GM23248 (cell line): ENCODE measurements around the gene TMC2. TPM values are rescaled to one million over a fixed set of nuclear protein-coding genes. Genes with fewer than 3 reads are reported as not detected.

Source experiments
- DNase-seq: peaks from one replicate; pipeline ENCODE4 v3.0.0-alpha.2; 2015
- H2AFZ ChIP-seq: fragments of 200-600 bp; sonication (generic); 2 replicates; pipeline ENCODE4 v1.6.1; 2016; ENCODE audit warnings: antibody characterized with exemption
- H3F3A ChIP-seq: fragments of 200-600 bp; sonication (generic); 2 replicates; pipeline ENCODE4 v1.6.1; 2016; ENCODE audit warnings: mild to moderate bottlenecking, antibody characterized with exemption, mixed run types; ENCODE audit not compliant: insufficient read depth
- H3K27ac ChIP-seq: fragments of 200-600 bp; sonication (generic); 2 replicates; pipeline ENCODE4 v1.5.1; 2016; ENCODE audit warnings: mild to moderate bottlenecking
- H3K27me3 ChIP-seq: fragments of 200-600 bp; sonication (generic); replicated peaks from 2 replicates; pipeline ENCODE4 v1.6.1; 2016; ENCODE audit warnings: mild to moderate bottlenecking; ENCODE audit not compliant: insufficient read depth
- H3K36me3 ChIP-seq: fragments of 200-600 bp; sonication (generic); 2 replicates; pipeline ENCODE4 v1.6.1; 2016; ENCODE audit warnings: low read depth, mild to moderate bottlenecking
- H3K4me1 ChIP-seq: fragments of 200-600 bp; sonication (generic); 2 replicates; pipeline ENCODE4 v1.6.1; 2016; ENCODE audit warnings: mild to moderate bottlenecking; ENCODE audit not compliant: insufficient read depth
- H3K4me2 ChIP-seq: fragments of 200-600 bp; sonication (generic); one replicate; pipeline ENCODE4 v1.6.1; 2016; ENCODE audit warnings: mild to moderate bottlenecking; ENCODE audit not compliant: unreplicated experiment
- H3K4me3 ChIP-seq: fragments of 200-600 bp; sonication (generic); 2 replicates; pipeline ENCODE4 v1.5.1; 2016; ENCODE audit warnings: mild to moderate bottlenecking
- H3K79me2 ChIP-seq: fragments of 200-600 bp; sonication (generic); 2 replicates; pipeline ENCODE4 v1.6.1; 2016; ENCODE audit warnings: mild to moderate bottlenecking; ENCODE audit not compliant: insufficient read depth
- H3K9ac ChIP-seq: fragments of 200-600 bp; sonication (generic); 2 replicates; pipeline ENCODE4 v1.6.1; 2016; ENCODE audit warnings: mild to moderate bottlenecking
- H3K9me2 ChIP-seq: fragments of 200-600 bp; sonication (generic); 2 replicates; pipeline ENCODE4 v1.6.1; 2016; ENCODE audit warnings: mixed run types, mild to moderate bottlenecking, moderate library complexity; ENCODE audit not compliant: insufficient read depth
- H3K9me3 ChIP-seq: fragments of 200-600 bp; sonication (generic); one replicate; pipeline ENCODE4 v1.6.1; 2017; ENCODE audit warnings: low read depth
- H4K20me1 ChIP-seq: fragments of 200-600 bp; sonication (generic); 2 replicates; pipeline ENCODE4 v1.6.0; 2016; ENCODE audit not compliant: insufficient read depth
- EZH2 ChIP-seq: fragments of 200-600 bp; sonication (generic); IDR thresholded peaks from 2 replicates; pipeline ENCODE4 v1.6.1; 2018; ENCODE audit warnings: antibody characterized with exemption, mild to moderate bottlenecking; ENCODE audit not compliant: insufficient read depth, poor library complexity, severe bottlenecking
- EZH2phosphoT487 ChIP-seq: fragments of 200-600 bp; sonication (generic); IDR thresholded peaks from 2 replicates; pipeline ENCODE4 v1.6.1; 2018; ENCODE audit warnings: antibody characterized with exemption, moderate library complexity, mild to moderate bottlenecking, low read depth; ENCODE audit not compliant: insufficient read depth
- WGBS, 2 experiments: methylation state at CpG; one replicate each; pipeline ENCODE4 v1.1.6; 2015 to 2017; ENCODE audit warnings: low lambda C conversion rate in 2 of 2, low coverage in 1 of 2; ENCODE audit errors: missing lambda C conversion rate in 2 of 2; 5-methylcytosine and 5-hydroxymethylcytosine counted together
- in situ Hi-C: fragments of 300-500 bp; cut with MboI; formaldehyde crosslinking; loops from 2 replicates; pipeline ENCODE4 v1.15.0; 2020
- polyA plus RNA-seq: library from polyadenylated mRNA; unstranded; fragments of >200 nt; fragmentation: Nextera tagmentation; extraction: Ambion mirVana; gene quantifications from 2 replicates; pipeline ENCODE4 v1.2.1, GENCODE V29; 2016
- total RNA-seq: library from RNA; depleted of rRNA; stranded (reverse); fragments of >200 nt; shearing (Covaris generic); gene quantifications from 2 replicates; pipeline ENCODE4 v1.2.3, GENCODE V29; 2014

TMC2 gene
- total and polyA plus RNA-seq, 2 experiments from 2014 or later, result not detected

DNA sequence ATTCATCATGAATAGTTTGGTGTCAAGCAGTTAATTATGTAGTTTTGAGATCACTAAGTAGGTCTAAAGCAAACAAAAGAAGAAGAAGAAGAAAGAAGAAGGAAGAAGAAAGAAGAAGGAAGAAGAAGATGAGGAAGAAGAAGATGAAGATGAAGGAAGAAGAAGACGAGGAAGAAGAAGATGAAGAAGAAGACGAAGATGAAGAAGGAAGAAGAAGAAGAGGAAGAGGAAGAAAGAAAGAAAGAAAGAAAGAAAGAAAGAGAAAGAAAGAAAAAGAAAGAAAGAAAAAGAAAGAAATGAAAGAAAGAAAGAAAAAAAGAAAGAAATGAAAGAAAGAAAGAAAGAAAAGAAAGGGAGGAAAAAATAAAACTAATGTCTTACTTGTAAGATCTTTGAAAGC lies 9.2 kb downstream of the TMC2 start:
- in situ Hi-C loops, result no loop called here
- WGBS, 2 experiments, result 25 to 55% methylated on average over 2 of the region's 2 CpGs
- peaks cover 75% of the 10 kb centered on the region for H3K27me3 ChIP-seq

DNA sequence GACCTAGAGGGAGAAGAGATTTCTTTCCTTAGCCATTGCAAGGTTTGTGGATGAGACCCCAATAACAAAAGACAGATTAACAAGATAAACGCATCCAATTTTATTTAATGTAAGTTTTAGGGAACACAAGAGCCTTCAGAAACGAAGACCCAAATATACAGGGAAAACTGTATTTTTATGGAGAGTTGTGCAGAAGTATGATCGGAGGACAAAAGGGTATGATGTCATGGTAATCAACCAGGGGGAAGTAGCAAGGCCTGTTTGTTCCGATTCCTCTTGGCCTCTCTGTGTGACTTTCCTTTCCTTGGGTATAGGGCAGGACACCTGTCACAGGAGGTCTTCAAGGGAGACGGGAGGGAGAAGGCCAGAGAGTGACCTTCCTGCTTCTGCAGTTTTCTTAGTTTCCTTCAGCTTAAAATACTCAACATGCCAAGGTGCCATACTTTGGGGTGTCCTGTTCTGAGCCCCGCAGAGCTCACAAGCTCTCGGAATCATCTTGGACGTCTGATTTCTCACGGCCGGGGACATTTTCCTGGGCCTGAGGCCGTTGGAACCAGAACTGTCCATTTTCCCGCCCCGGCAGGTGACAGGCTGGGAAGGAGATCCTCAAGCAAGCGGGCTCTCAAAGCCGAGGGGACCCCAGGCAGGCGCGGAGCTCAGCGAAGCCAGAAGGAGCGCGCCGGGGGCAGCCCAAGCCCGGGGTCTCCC lies 21.7 kb downstream of the TMC2 start:
- 32% methylated on average over 22 of the region's 22 CpGs for WGBS, 2 experiments
- H3K27me3 ChIP-seq, result peaks cover 79% of the 10 kb centered on the region

More for the DNA sequence above, 9.2 kb downstream of the TMC2 start:
- H2AFZ ChIP-seq, result no peak overlapping the region
- H3K9me3 ChIP-seq, result no peaks in the 10 kb centered on the region
- no peak overlapping the region for H3K27ac ChIP-seq
- no peaks in the 10 kb centered on the region for H3K79me2 ChIP-seq
- TF ChIP-seq EZH2phosphoT487 (no peak), EZH2 (no peak)
- no peaks in the 10 kb centered on the region for H3F3A ChIP-seq
- H3K36me3 ChIP-seq, result no peaks in the 10 kb centered on the region
- H3K4me2 ChIP-seq, result no peak overlapping the region
- no peaks in the 10 kb centered on the region for H3K4me1 ChIP-seq
- no peak overlapping the region for H3K4me3 ChIP-seq
- no peak overlapping the region for H3K9ac ChIP-seq
- H3K9me2 ChIP-seq, result no peaks in the 10 kb centered on the region
- H4K20me1 ChIP-seq, result no peaks in the 10 kb centered on the region
- no peak for DNase-seq

DNA sequence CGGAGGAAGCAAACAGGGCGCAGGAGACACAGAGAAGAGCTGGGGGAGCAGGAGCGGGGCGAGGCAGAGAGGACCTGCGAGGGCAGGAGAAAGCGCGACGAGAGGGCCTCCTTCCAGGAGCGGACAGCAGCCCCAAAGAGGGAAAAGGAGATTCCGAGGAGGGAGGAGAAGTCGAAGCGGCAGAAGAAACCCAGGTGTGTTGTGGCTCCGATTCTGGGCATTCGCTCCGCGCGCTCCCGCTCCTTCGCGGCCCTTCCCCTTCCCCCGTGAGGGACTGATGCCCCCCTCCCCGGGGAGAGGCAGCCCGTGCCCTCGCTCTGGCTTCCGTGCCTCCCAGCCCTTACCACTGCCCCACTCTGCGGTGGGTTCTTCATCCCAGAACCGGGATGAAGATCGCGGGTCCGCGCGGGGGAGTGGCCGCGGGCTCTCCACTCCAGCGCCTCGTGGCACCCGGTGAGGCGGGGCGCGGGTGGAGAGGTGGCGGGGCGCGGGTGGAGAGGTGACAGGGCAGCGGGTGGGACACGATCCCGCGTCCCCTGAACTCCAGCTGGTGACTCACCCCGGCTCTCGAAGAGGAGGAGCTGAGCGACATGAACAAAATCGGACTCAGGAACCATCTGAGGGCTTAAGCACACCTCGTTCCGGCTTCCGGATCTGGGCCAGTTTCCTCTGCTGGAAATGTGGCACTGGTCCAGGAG lies 22.4 kb downstream of the TMC2 start:
- Histone ChIP-seq H3K9me2 (no peaks in the 10 kb centered on the region), H4K20me1 (no peaks in the 10 kb centered on the region), H3F3A (no peaks in the 10 kb centered on the region), H3K4me3 (no peak overlapping the region), H3K9me3 (no peaks in the 10 kb centered on the region), H2AFZ (0 out of 2 replicates have a peak overlapping the region, but pooled peaks have one; percentile 7), H3K79me2 (no peaks in the 10 kb centered on the region), H3K4me1 (no peaks in the 10 kb centered on the region), H3K36me3 (no peaks in the 10 kb centered on the region), H3K4me2 (no peak overlapping the region), H3K9ac (no peak overlapping the region), H3K27ac (no peak overlapping the region), H3K27me3 (peaks cover 85% of the 10 kb centered on the region)
- peak; percentile 38 for DNase-seq
- in situ Hi-C loops, result no loop called here
- 4 to 5% methylated on average over 34 to 54 of the region's 54 CpGs for WGBS, 2 experiments
- TF ChIP-seq EZH2phosphoT487 (no peak), EZH2 (peak; percentile 62)

More for the DNA sequence above, 21.7 kb downstream of the TMC2 start:
- in situ Hi-C loops, result no loop called here
- Histone ChIP-seq H3K79me2 (no peaks in the 10 kb centered on the region), H3K4me3 (no peak overlapping the region), H3K9ac (no peak overlapping the region), H3K9me3 (no peaks in the 10 kb centered on the region), H3K27ac (no peak overlapping the region), H3K36me3 (no peaks in the 10 kb centered on the region), H2AFZ (0 out of 2 replicates have a peak overlapping the region, but pooled peaks have one; percentile 7), H3F3A (no peaks in the 10 kb centered on the region), H3K4me1 (no peaks in the 10 kb centered on the region), H3K9me2 (no peaks in the 10 kb centered on the region), H3K4me2 (no peak overlapping the region), H4K20me1 (no peaks in the 10 kb centered on the region)
- no peak for TF ChIP-seq EZH2
- TF ChIP-seq EZH2phosphoT487, result no peak
- no peak for DNase-seq

DNA sequence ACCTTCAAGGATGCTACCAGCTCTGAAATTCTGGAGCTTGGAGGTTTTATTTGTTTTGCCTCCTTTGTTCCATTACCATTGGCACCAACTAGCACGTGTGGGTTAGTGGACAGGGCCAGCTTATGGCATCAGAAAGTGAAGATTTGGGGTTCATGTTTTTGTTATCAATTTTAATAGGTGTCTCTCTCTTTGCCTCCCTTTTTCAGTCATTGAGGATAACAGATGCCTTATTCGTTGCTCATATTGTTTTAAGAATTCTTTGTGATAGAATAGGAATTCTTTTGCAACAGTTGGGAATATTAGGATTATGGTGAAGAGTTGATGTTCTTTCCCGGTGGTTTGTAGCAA lies 22.9 kb downstream of the TMC2 start:
- DNase-seq, result no peak
- no peaks in the 10 kb centered on the region for H3K79me2 ChIP-seq
- TF ChIP-seq EZH2 (no peak), EZH2phosphoT487 (no peak)
- no peaks in the 10 kb centered on the region for H3K4me1 ChIP-seq
- H3K9me3 ChIP-seq, result no peaks in the 10 kb centered on the region
- no peaks in the 10 kb centered on the region for H4K20me1 ChIP-seq
- in situ Hi-C loops, result no loop called here
- H3K4me3 ChIP-seq, result no peak overlapping the region
- H3F3A ChIP-seq, result no peaks in the 10 kb centered on the region
- WGBS, 2 experiments, result 17 to 27% methylated on average over 3 of the region's 3 CpGs
- H3K4me2 ChIP-seq, result no peak overlapping the region
- peaks cover 83% of the 10 kb centered on the region for H3K27me3 ChIP-seq
- H3K36me3 ChIP-seq, result no peaks in the 10 kb centered on the region
- H3K27ac ChIP-seq, result no peak overlapping the region
- H3K9ac ChIP-seq, result no peak overlapping the region
- H2AFZ ChIP-seq, result no peak overlapping the region
- H3K9me2 ChIP-seq, result no peaks in the 10 kb centered on the region
